NCI-H146 treated with DMSO at 0.1 percent for 48 hours (cell line): ENCODE measurements around the gene TRPC4AP.

Source experiments
- DNase-seq: peaks from one replicate; lab custom pipeline; 2025; ENCODE audit not compliant: unreplicated experiment; lab: John Stamatoyannopoulos, UW

Gene TRPC4AP

DNA sequence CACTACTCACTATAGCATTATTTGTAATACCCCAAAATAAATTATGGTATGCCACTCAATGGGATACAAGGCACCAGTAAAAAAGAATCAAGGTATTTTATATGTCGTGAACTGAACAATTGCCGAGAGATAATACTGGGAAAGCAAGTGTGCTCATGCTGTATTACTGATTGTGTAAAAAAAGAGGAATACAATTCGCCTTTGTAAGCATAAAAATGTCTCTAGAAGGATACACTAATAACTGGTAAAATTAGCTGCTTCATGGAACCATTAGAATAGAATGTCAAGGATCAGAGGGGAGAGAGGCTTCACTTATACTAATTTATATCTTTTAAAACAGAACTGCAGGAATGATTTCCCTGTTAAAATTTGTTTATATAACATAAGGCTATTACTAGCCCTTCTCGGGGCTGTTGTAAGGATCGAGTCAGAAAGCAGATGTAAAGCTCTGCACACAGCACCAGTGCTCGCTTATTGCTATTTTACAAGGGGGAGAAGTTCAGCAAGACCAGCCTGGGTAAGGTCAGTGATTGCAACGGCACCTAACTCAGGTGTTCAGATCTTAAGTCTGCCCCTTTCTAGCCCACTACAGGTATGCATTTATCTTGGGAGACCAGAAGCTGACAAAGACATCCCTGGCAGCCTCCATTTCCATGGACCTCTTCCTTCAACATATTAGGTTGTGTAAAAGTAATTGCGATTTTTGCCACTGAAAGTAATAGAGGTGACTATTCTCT is 75.3 kb downstream of the TRPC4AP start:
- DNase-seq, result no peak

DNA sequence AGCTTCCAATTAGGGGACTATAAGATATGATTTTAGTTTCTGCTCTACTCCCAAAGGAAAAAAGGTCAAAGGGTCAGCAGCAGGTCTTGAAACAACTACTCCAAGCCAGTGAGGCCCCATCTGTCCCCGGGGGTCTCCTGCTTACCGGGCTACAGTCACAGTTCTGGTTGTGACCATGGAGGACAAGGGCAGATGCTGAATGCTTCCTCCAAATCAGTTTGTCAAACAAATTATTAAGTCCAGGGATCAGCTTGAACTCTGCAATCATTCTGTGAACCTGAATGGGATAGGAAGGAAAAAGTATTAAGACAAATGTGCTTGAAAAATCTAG is 76.8 kb downstream of the TRPC4AP start:
- DNase-seq, result no peak

DNA sequence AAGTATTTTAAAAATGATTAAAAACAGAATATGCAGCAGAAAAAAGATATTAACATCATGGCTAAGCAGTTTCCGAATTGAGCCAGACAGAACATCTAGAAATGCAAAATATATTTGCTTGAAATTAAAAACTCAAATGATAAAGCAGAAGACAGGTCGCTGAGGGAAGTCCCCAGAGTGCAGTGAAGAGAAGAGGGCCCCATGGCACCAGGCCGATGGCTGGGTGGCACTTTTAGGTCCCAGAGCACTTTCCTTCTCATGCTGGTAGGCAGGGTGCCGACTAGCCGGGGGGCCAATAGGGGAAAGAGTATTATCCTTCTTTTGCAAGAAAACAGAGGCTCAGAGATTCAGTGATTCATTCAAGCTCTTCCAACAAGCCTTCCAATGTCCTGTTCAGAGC is 78.1 kb downstream of the TRPC4AP start:
- DNase-seq, result no peak

DNA sequence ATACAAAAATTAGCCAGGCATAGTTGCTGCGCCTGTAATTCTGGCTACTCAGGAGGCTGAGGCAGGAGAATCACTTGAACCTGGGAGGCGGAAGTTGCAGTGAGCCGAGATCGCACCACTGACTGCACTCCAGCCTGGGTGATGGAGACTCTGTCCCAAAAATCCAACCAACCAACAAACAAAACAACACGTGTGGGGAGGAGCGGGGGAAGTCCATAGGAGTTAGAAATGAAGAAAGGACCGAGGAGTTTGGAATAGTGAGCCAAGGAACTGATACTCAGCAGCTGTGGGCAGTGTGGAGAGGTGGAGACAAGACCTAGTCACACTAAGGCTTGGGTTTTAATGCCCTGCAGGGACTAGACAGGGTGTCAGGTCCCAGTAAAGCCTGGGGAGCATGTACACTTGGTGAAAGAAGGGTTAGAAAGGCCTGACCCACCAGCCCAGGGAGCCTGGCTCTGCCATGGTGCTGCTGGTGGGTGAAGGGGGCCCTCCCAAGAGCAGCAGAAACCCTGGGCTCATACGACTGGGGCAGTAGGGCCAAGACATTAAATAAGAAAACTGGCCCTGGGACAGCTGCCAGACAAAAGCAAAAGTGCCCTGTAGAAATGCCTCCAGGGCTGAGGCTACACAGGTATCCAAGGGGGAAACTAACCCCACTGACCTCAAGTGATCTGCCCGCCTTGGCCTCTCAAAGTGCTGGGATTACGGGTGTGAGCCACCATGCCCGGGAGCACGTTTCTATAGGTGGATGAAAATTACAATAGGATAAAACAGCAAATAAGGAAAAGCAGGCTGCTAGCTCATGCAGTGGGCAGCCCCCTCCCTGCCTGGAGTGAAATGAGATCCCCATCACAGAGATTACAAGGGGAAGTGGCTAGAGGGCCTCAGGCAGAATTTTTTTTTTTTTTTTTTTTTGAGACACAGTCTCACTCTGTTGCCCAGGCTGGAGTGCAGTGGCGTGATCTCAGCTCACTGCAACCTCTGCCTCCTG is 78.9 kb downstream of the TRPC4AP start:
- DNase-seq, result no peak

DNA sequence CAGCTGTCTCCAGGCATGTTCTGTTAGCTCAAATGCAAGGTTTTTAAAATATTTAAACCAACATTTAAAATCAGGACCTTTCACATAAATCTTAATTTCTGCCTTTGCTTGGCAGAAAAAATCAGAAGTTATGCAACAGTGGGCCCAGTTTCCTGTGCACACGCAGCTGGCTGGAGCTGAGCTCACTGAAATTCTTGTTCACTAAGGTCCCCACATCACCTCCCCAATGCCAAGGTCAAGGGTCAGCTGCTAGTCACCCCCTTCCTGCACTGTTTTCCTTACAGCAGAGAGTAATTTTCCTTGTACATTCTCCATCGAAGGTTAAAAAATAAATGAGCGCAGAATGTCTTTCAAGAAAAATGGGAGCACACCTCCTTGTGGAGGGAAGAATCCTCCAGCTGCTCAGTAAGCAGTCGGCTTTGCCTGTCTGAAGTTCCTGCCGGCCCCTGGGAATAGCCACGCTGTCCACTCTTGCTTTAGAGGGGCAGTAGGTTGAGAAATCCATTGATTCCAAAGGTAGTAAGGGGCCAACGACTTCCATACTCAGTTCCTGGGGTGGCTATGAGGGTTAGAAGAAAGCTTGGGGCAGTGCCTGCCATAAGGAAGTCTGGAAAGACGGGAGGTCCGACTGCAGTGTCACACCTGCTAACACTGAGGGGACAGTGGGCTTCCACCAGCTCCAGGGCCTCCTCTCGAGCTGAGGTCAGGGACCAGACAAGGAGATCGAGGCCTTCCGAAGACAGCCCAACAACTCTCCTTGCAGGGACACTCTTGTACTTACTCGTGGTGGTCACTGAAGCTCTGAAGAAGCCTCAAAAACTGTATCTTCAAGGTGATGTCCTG is 80.2 kb downstream of the TRPC4AP start:
- no peak for DNase-seq

DNA sequence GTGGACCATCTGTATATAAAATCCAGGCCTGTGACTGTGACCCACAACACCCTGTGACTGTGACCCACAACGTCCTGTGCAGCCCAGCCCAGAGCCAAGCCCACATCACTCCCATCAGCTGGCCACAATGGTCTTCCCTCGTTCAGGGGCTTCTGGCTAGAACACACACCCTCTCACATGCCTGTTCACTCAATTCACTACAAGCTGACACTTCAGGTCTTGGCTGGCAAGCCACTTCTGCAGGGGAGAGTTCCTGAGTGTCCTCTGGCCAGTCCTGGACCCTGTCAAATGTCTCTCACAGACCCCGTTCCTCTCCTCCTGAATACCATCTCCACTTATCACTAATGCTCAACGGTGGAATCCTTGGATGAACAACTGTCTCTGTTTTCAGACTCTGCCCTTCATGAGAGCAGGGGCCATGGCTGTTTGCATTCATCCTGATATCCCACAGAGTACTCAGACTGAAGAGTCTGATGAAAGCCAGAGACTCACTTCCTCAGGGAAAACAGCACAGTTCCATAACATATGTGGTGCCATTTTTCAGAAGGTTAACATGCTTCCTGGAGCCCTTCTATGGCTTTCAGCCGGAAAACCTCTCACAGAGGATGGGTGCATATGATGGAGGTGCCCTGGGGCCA is 80.9 kb downstream of the TRPC4AP start:
- no peak for DNase-seq

DNA sequence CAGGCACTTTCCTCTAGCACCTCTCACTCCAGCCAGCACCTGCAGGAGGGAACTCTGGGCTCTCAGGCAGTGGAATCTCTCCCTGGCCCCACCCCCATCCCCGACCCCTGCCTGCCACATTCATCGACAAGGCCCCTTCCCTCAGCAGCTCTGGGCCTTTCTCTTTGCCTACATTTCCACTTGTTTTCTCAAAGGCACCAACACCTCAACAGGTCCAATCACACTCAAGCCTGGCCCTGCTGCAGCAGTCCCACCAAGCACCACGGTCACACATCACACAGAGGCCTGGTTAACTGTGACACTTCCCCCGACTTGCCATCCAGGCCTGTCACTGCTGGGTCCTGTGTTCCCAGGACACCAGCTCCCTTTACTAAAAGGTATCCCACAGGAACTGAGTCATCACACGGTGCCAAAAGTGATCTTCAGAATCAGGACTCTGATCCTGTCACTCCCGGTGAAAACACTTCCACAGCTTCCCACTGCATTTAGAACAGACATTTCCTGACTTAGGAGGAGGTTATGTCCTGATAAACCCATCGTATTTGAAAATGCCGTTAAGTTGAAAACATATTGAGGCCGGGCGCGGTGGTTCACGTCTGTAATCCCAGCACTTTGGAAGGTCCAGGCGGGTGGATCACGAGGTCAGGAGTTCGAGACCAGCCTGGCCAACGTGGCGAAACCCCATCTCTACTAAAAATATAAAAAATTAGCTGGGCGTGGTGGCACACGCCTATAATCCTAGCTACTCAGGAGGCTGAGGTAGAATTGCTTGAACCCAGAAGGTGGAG is 82.0 kb downstream of the TRPC4AP start:
- DNase-seq, result no peak

DNA sequence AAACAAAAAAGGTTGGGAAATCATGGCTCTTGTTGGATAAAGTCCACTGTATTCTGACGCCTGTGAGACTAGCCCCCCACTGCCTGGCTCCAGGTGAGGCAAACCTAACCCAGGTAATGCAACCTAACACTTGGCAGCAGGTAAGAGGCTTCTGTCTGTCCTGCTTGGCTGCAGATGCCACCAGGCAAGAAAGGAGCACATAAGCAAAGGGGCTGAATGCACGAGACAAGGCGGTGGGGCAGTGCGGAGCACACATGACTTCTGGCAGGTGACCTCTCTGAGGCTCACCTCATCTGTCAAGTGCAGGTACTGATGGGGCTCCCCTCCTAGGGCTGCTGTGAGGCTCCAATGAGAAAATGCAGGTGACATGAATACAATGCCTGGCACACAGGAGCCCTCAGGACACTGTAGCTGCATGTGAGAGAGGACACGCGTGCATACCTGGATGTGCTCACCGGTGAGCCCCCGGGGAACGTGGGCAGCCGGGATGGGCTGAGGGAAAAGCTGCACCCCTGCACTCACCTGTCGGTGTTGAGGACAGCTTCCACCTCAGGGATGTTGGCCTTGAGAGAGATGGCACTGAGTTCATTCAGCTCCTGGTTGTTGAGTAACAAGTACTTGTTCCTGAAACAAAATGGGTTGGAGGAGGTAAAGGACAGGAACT is 82.8 kb downstream of the TRPC4AP start:
- DNase-seq, result no peak

DNA sequence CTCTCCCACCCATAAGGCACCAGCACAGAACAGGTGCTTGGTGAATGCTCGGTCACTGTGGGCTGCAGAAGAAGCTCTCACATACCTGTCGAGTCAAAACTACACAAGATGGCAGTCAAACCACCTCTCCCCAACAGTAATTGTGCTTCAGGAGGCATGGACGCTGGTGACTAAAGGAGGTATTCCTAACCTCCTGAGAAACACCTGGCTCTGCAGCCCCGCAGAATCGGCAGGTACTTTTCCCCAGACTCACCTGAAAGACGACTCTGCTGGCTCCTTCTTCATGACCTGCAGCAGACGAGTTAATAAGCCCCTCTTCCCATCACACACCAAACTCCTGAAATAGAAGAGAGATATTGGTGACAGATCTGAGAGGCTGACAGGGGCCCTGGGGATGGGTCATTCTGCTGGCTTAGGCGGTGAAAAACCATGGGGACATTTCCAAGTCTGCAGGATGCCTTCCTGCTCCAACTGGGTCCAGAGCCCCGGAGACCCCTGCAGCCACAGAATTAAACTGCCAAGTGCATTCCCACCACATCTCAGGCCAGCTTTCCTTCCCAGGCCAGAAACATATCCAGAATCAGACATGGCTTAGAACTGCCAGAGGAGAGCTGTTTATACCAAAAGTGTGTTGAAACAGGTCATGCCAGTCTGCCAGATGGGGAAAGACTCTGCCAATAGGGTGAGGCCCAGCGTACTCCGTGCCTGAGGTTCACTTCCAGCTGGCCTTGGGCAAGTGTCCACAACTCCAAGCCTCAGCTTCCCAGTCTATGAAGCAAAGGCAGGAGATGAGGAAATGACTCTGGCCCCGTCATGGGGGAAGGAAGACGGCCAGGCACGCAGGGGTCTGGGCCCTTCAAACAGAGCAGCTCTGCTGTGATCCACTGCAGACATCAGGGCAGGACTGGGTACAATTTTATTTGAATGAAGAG is 83.9 kb downstream of the TRPC4AP start:
- DNase-seq, result no peak

DNA sequence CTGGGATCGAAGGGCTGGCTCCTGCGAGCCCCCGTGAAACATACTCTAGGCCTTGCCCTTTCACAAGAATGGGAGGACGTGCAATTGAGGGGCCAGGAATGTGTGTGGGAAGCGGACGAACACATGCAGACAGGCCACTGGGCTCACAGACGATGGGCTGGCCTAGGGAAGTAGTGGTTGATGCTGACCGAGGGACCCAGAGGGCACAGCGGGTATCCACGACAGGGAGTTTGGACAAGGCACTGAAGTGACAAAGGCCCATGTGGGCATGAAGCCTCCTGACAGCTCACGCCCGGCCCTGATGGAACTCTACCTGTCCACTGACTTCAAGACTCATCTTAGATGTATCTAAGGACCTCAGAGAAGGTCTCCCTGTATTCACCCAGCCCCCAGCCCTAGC is 84.7 kb downstream of the TRPC4AP start:
- no peak for DNase-seq

DNA sequence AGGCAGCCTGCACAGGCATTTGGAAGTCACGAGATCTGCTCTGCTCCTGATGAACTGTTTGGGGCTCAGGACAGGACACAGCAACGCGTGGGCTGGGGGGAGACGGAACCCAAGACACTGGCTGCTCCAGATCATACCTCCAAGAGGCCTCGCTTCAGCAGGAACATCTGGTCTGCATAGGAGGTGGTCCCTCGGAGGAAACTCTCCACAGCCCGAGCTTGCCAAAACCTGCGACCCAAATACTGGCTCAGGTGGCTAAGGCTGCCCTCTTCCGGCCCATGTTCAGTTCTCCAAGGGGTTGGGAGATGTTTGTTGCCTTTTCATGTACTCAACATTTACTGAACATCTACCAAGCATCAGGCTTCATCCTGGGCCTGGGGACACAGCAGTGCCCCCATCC is 85.2 kb downstream of the TRPC4AP start:
- no peak for DNase-seq

DNA sequence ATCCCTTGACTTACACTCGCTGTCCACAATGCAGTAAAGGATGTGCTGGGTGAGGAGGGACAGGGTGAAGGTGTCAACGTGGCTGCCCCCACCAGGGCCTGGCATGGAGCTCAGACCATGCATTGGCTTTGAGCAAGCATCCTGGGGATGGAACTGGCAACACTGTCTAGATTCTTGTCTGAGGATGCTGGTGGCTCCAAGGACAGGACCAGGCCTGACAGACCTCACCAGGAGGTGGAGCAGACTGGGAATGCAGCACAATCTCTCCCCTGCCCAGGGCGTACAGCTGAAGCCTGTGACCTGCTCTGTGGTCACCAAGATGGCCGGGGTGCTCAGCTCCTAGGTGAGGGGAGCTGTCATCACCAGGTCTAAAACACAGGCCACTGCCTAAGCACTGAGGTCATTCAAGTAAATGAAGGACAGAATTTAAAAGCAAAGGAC is 86.1 kb downstream of the TRPC4AP start:
- no peak for DNase-seq

DNA sequence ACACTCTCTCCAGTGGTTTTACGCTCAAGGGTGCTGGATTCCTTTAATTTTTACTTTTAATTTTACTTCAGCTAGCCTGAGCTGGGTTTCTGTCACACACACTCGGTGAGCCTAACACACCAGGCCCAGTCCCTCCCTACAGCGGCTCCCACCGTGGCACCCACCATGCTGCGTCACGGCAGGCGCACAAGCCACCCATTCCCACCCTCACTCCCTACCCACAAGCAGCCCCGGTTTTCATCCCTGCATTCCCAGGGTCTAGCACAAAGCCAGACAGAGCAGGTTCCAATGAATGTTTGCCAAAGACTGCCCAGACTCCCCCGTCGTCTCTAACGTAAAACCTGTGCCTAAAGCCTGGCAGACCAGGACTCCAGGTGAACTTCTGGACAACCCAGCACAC is 86.6 kb downstream of the TRPC4AP start:
- DNase-seq, result no peak

DNA sequence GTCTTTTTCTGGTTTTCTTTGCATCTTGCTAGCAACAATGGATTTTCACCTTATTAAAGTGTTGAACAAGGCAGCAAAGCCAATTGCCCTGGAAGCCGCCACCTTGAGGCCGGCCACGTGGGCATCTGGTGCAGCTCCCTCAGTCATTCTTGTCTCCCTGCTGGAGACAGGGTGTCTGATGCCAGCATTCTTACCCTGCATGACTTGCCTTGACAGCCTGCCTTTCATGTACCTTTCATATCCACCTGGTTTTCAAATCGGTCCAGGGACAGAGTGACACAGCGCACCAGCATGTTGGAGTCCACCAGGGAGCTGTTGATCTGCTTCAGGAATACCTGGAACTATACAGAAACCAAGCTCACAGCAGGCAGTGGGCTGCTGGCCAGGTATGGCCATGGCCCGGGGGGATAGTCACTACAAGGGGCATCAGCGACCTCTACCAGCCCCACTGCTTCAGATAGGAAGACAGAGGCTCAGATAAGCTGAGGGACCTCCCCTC is 87.1 kb downstream of the TRPC4AP start:
- DNase-seq, result no peak

DNA sequence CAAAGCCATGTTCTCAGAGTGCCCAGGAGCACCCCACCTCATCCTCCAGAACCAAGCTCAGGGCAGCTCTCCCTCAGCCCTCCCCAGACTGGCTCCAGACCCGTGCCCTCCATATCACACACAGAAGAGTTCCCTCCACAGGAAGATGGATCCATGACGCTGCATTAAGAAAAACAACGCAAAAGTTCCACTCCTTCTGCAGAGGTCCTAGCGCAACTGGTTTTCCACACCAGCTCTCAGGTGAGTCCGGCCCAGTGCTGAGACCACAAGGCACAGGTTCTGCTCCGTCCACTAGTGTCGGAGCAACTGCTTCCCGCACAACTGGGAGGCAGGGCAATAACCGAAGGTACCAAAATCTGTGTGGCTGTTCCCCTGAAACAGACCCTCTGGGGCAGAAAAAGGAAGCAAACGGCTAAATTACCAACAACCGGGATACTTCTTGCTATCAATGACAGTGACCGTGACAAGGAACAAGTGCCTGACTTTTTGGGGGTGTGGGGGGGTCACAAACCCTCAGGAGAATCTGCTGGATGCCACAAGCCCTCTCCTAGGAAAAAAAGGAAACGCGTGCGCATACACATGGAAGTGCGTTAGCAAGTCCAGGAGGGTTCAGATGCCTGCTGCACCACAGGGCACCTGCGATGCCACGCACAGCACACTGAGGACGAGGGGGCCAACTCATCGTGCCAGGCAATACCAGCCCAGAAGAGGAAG is 87.7 kb downstream of the TRPC4AP start:
- no peak for DNase-seq

DNA sequence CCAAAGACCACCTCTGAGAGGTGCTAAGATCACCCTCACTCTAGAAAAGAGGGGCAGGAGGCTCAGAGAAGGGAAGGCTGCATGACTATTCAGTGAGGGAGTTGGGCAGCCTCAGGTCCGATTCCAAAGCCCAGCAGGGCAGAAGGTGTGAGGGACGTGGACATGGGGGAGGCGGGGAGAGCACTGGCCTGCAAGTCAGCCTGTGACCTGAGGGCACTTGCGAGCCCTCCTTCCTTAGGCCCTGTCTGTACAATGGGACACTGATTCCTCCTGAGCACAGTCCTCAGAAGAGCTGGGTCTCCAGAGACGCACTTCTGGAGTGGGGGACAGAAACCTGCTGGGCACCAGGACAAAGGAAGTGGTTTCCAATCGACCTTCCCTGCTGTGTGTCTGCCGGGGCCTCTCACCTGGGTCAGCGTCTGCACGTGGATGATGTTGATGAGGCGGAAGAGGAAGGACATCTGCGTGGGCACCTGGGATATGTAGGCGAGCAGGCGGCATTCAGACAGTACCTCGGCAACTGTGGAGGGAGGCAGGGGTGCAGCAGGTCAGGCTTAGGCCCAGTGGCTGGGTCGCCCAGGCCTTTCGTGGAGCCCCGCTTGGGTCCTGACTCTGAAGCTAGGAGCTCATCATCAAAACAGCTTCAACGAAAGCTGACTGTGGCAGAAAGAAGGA is 88.4 kb downstream of the TRPC4AP start:
- DNase-seq, result no peak
